Chondrocyte (in vitro differentiated cells): ENCODE measurements around the gene PWWP2B. TPM values are rescaled to one million over a fixed set of nuclear protein-coding genes. Genes with fewer than 3 reads are reported as not detected.

Experiments used
- DNase-seq: peaks from one replicate; pipeline ENCODE4 v3.0.0; 2021; ENCODE audit warnings: mixed read lengths, low spot score
- H3K27ac Mint-ChIP-seq: one replicate; pipeline ENCODE4 v1.8.0; 2021; ENCODE audit warnings: mild to moderate bottlenecking, moderate library complexity, mixed read lengths; ENCODE audit not compliant: unreplicated experiment
- H3K27me3 Mint-ChIP-seq: 2 replicates; pipeline ENCODE4 v1.8.0; 2021; ENCODE audit warnings: low read depth, mixed read lengths
- H3K36me3 Mint-ChIP-seq: 2 replicates; pipeline ENCODE4 v1.8.0; 2021; ENCODE audit warnings: low read depth, mixed read lengths
- H3K4me1 Mint-ChIP-seq: 2 replicates; pipeline ENCODE4 v1.8.0; 2021; ENCODE audit warnings: low read depth, mild to moderate bottlenecking, mixed read lengths
- H3K4me3 Mint-ChIP-seq: one replicate; pipeline ENCODE4 v1.8.0; 2021; ENCODE audit warnings: mild to moderate bottlenecking, moderate library complexity, mixed read lengths; ENCODE audit not compliant: unreplicated experiment
- H3K9me3 Mint-ChIP-seq: 2 replicates; pipeline ENCODE4 v1.8.0; 2021; ENCODE audit warnings: low read depth, mixed read lengths
- total RNA-seq: library from RNA; stranded (reverse); gene quantifications from 3 replicates; pipeline ENCODE4 v1.2.1, GENCODE V29; 2021
- TF ChIP-seq, protein P1 (sequence below): fragments of 200-600 bp; sonication (generic); IDR thresholded peaks from 2 replicates; pipeline ENCODE4 v1.5.0; 2021; ENCODE audit warnings: antibody characterized with exemption, mild to moderate bottlenecking, moderate library complexity

The PWWP2B gene
- total RNA-seq, 1 donor from 2014 or later = 13.2 TPM

DNA sequence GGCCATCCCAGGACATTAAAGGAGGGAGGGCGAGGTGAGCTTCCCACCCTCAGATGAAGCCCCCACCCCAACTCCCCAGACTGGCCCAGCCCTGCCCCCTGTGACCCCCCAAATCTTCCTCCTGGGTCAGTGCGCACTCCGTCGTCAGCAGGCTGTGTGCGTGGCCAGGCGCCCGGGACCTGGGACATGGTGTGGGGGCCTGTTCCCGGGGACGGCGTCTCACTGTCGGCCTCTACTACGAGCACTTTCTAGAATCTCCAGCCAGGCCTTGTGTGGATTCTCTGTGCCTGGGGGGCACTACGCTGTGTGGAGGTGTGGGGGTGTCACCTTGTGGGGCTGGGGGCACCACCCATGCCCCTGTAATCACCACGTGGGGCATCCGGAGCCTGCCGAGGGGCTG is 9.8 kb downstream of the PWWP2B start:
- Mint-ChIP-seq H3K4me1 (peaks cover 23% of the 10 kb centered on the region), H3K9me3 (no peaks in the 10 kb centered on the region), H3K36me3 (peaks cover 7% of the 10 kb centered on the region), H3K27ac (no peak overlapping the region), H3K27me3 (no peaks in the 10 kb centered on the region), H3K4me3 (no peak overlapping the region)
- no peak for DNase-seq
- TF ChIP-seq, protein P1, sequence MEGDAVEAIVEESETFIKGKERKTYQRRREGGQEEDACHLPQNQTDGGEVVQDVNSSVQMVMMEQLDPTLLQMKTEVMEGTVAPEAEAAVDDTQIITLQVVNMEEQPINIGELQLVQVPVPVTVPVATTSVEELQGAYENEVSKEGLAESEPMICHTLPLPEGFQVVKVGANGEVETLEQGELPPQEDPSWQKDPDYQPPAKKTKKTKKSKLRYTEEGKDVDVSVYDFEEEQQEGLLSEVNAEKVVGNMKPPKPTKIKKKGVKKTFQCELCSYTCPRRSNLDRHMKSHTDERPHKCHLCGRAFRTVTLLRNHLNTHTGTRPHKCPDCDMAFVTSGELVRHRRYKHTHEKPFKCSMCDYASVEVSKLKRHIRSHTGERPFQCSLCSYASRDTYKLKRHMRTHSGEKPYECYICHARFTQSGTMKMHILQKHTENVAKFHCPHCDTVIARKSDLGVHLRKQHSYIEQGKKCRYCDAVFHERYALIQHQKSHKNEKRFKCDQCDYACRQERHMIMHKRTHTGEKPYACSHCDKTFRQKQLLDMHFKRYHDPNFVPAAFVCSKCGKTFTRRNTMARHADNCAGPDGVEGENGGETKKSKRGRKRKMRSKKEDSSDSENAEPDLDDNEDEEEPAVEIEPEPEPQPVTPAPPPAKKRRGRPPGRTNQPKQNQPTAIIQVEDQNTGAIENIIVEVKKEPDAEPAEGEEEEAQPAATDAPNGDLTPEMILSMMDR = no peak

DNA sequence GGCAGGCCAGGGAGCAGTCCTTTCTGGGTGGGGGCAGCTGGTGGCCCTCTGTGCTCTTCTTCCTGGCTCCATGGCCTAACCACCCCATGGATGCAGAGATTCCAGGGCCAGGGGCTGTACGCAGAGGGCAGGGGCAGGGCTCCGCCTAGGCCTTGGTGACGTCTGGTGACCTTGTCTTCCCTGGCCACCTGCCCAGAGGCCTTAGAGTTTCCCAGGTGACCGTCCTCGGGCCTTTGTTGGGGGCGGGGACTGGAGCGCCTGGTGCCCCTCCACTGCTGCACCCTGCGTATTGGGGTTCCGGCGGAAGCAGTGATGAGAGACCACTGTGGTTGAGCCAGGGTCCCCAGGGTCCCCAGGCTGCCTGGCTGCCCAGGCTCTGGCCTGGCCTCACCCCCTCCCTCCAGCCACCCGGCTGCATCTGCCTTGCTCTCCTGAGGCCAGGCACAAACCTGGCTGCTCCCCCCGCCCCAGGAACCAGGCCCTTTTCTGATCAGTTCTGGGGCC is 10.3 kb downstream of the PWWP2B start:
- no peaks in the 10 kb centered on the region for H3K27me3 Mint-ChIP-seq
- H3K36me3 Mint-ChIP-seq = peaks cover 7% of the 10 kb centered on the region
- H3K9me3 Mint-ChIP-seq = no peaks in the 10 kb centered on the region
- DNase-seq = no peak
- H3K4me1 Mint-ChIP-seq = peaks cover 29% of the 10 kb centered on the region
- H3K27ac Mint-ChIP-seq = peak overlapping the region; percentile 90
- peak overlapping the region; percentile 58 for H3K4me3 Mint-ChIP-seq
- TF ChIP-seq, protein P1 = no peak

DNA sequence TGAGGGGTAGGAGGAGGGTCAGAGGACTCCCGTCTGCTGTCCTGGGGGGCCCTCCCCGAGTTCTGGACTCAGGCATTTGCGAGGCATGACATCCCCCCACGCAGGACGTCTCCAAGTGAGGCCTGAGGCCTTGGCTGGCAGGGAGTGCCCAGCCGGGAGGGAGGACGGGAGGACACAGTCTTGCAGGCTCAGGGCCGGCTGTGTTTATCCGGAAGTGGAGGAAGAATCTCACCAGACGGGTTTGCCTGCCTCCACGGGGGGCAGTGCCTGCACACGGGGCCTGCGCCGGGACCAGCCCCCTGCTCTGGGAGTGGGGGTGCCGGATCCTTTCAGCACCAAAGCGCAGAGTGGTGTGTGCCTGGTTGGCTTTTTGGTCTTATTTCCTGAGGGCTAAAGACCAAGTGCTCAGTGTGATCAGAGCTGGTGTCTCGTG is 10.9 kb downstream of the PWWP2B start:
- peak overlapping the region; percentile 58 for H3K4me3 Mint-ChIP-seq
- H3K9me3 Mint-ChIP-seq = no peaks in the 10 kb centered on the region
- peaks cover 7% of the 10 kb centered on the region for H3K36me3 Mint-ChIP-seq
- no peaks in the 10 kb centered on the region for H3K27me3 Mint-ChIP-seq
- H3K27ac Mint-ChIP-seq = peak overlapping the region; percentile 90
- DNase-seq = no peak
- TF ChIP-seq, protein P1 = peak; percentile 27
- peaks cover 34% of the 10 kb centered on the region for H3K4me1 Mint-ChIP-seq

DNA sequence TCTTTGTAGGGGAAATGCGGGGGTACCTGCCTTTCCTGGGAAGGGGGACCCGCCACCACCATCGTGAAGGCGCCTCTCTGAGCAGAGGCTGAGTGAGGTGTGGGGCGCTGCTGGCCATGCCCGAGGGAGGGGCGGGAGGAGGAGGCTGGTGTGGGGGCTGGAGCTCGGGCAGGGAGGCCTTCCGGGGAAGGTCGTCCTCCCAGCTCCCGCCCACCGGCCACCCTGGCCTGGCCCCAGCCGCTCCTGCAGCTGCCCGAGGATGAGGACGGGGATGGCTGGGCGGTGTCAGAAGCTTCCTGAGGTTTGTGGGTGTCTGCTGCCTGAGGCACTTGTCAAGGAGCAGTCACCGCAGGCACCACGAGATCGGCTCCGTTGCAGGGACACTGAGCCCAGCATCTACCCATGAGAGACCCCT is 11.4 kb downstream of the PWWP2B start:
- peak overlapping the region; percentile 58 for H3K4me3 Mint-ChIP-seq
- H3K27me3 Mint-ChIP-seq = no peaks in the 10 kb centered on the region
- H3K9me3 Mint-ChIP-seq = no peaks in the 10 kb centered on the region
- H3K27ac Mint-ChIP-seq = peak overlapping the region; percentile 83
- DNase-seq = no peak
- H3K4me1 Mint-ChIP-seq = peaks cover 37% of the 10 kb centered on the region
- TF ChIP-seq, protein P1 = no peak
- peaks cover 7% of the 10 kb centered on the region for H3K36me3 Mint-ChIP-seq

DNA sequence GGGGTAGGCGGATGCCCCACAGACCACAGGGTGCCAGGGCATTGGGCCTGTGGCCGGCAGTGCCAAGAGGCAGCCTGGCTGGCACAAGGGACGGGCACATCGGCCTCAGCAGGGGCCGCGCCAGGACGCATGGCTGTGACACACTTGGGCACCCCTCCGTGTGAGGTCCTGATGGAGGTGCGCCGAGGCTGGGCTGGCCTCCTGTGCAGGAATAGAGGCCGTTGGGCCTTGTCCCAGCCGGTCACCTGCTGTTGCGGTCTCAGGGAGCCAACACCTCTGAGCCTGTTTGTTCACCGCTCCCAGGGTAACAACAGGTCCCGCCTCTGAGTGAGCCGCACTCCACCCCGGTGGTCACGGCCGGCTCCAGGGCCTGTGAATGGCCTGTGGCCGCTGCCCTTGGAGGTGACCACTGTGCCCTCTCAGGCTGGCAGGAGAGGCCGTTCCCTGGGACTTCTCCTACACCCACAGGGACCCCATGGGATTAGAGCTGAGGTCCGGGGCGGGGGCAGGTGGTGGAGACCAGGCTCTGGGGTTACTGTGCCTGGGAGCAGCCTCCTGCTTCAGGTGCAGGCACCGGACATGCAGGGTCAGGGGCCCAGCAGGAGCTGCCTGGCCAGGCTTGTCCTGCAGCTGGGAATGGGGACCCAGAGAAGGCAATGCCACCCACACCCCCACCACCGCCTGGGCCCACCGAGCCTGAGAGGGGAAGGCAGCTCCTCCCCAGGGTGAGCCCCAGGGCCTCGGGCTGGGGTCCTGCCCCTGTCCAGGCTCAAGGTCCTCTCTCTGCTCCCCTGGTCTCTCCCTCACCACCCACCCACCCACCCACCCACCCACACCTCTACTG is 12.0 kb downstream of the PWWP2B start:
- peaks cover 44% of the 10 kb centered on the region for H3K4me1 Mint-ChIP-seq
- DNase-seq = no peak
- H3K27ac Mint-ChIP-seq = no peak overlapping the region
- peaks cover 7% of the 10 kb centered on the region for H3K36me3 Mint-ChIP-seq
- H3K9me3 Mint-ChIP-seq = no peaks in the 10 kb centered on the region
- no peak overlapping the region for H3K4me3 Mint-ChIP-seq
- H3K27me3 Mint-ChIP-seq = no peaks in the 10 kb centered on the region
- TF ChIP-seq, protein P1 = no peak
